Mesendoderm (in vitro differentiated cells): ENCODE measurements around the gene FASTKD1.

Source experiments
- DNase-seq: peaks from one replicate; pipeline ENCODE4 v3.0.0; 2013
- H2AK5ac ChIP-seq: 2 replicates; pipeline ENCODE4 v1.6.1; 2013; ENCODE audit warnings: low read length, inconsistent platforms
- H2BK120ac ChIP-seq: 2 replicates; pipeline ENCODE4 v1.6.1; 2013; ENCODE audit warnings: low read depth, mild to moderate bottlenecking, low read length, moderate library complexity, mixed read lengths
- H2BK15ac ChIP-seq: replicated peaks from 2 replicates; pipeline ENCODE4 v1.6.1; 2013; ENCODE audit warnings: low read depth, mild to moderate bottlenecking, moderate library complexity
- H2BK5ac ChIP-seq: 2 replicates; pipeline ENCODE4 v1.6.1; 2013; ENCODE audit warnings: low read length, inconsistent platforms
- H3K18ac ChIP-seq: 2 replicates; pipeline ENCODE4 v1.6.1; 2013; ENCODE audit warnings: mild to moderate bottlenecking, low read length, mixed read lengths
- H3K23ac ChIP-seq: one replicate; pipeline ENCODE4 v1.6.1; 2013; ENCODE audit warnings: low read length
- H3K27ac ChIP-seq: 2 replicates; pipeline ENCODE4 v1.5.1; 2013; ENCODE audit warnings: low read depth, mild to moderate bottlenecking, inconsistent platforms, low read length, moderate library complexity
- H3K27me3 ChIP-seq: 2 replicates; pipeline ENCODE4 v1.6.1; 2013; ENCODE audit warnings: low read length, control low read depth, mild to moderate bottlenecking, inconsistent platforms; ENCODE audit not compliant: insufficient read depth, poor library complexity
- H3K36me3 ChIP-seq: 2 replicates; pipeline ENCODE4 v1.6.1; 2013; ENCODE audit warnings: low read length, inconsistent platforms; ENCODE audit not compliant: control insufficient read depth, insufficient read depth
- H3K4ac ChIP-seq: one replicate; pipeline ENCODE4 v1.6.1; 2013; ENCODE audit warnings: low read depth, mild to moderate bottlenecking, low read length, moderate library complexity
- H3K4me1 ChIP-seq: 2 replicates; pipeline ENCODE4 v1.6.1; 2013; ENCODE audit warnings: low read depth, low read length, inconsistent platforms; ENCODE audit not compliant: control insufficient read depth
- H3K4me2 ChIP-seq: 2 replicates; pipeline ENCODE4 v1.6.1; 2013; ENCODE audit warnings: low read length
- H3K4me3 ChIP-seq: 2 replicates; pipeline ENCODE4 v1.5.1; 2013; ENCODE audit warnings: mild to moderate bottlenecking, low read length
- H3K56ac ChIP-seq: one replicate; pipeline ENCODE4 v1.6.1; 2013; ENCODE audit warnings: low read length
- H3K79me1 ChIP-seq: 2 replicates; pipeline ENCODE4 v1.6.1; 2013; ENCODE audit warnings: low read length, inconsistent platforms
- H3K79me2 ChIP-seq: 2 replicates; pipeline ENCODE4 v1.6.1; 2013; ENCODE audit warnings: mild to moderate bottlenecking, low read length; ENCODE audit not compliant: control insufficient read depth, insufficient read depth
- H3K9ac ChIP-seq: 2 replicates; pipeline ENCODE4 v1.6.1; 2013; ENCODE audit warnings: low read length, inconsistent platforms
- H4K5ac ChIP-seq: one replicate; pipeline ENCODE4 v1.6.1; 2013; ENCODE audit warnings: low read length
- H4K8ac ChIP-seq: one replicate; pipeline ENCODE4 v1.6.1; 2013; ENCODE audit warnings: low read depth, mild to moderate bottlenecking, control low read depth, low read length, moderate library complexity
- WGBS: extraction: QIAGEN DNeasy Blood & Tissue Kit; methylation state at CpG from one replicate; pipeline ENCODE4 v1.1.7; 2013; ENCODE audit warnings: low lambda C conversion rate, missing lambda C conversion rate; ENCODE audit not compliant: insufficient coverage; ENCODE audit errors: extremely low coverage; 5-methylcytosine and 5-hydroxymethylcytosine counted together

FASTKD1 gene

GRCh38 chr2:169486487-169486886, 87.2 kb downstream of the FASTKD1 start:
- H4K8ac ChIP-seq, result no peak overlapping the region
- H2BK5ac ChIP-seq, result no peak overlapping the region
- H3K56ac ChIP-seq, result no peak overlapping the region
- no peak overlapping the region for H2BK15ac ChIP-seq
- H3K4me2 ChIP-seq, result no peak overlapping the region
- H3K18ac ChIP-seq, result no peak overlapping the region
- no peaks in the 10 kb centered on the region for H3K4me1 ChIP-seq
- H3K27ac ChIP-seq, result no peak overlapping the region
- no peak overlapping the region for H3K23ac ChIP-seq
- H3K27me3 ChIP-seq, result no peaks in the 10 kb centered on the region
- H3K79me2 ChIP-seq, result no peaks in the 10 kb centered on the region
- no peak overlapping the region for H3K4me3 ChIP-seq
- H2BK120ac ChIP-seq, result no peak overlapping the region
- no peaks in the 10 kb centered on the region for H3K79me1 ChIP-seq
- H4K5ac ChIP-seq, result no peak overlapping the region
- H2AK5ac ChIP-seq, result no peak overlapping the region
- no peak overlapping the region for H3K4ac ChIP-seq
- no peaks in the 10 kb centered on the region for H3K36me3 ChIP-seq
- DNase-seq, result no peak
- H3K9ac ChIP-seq, result no peak overlapping the region

DNA sequence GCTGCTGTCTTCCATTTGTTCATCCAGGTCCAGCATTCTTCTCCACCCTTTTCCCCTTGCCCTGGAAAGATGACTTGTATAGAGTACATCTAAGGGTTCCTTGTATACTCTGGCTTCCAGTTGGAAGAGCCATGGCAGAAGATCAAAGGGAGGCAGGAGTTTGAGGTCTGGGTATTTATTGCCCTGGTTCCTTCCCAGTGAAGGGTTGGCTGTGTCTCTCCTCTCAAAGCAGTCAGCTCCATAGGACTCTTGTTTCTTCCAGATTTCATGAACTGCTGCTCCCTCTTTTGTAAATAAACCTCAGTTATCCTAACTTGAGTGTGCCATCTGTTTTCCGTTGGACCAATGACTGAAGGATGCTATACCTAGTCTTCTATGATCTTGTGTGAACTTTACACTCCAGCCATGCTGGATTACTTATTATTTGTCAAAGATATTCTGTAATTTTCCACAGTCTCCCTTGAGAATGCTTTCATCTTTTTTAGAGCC, 88.0 kb downstream of the FASTKD1 start:
- Histone ChIP-seq H3K4ac (no peak overlapping the region), H4K8ac (no peak overlapping the region), H3K4me1 (no peaks in the 10 kb centered on the region), H2AK5ac (no peak overlapping the region), H3K79me2 (no peaks in the 10 kb centered on the region), H3K27ac (no peak overlapping the region), H2BK15ac (no peak overlapping the region), H2BK5ac (no peak overlapping the region), H3K18ac (no peak overlapping the region), H3K9ac (no peak overlapping the region), H4K5ac (no peak overlapping the region), H3K4me2 (no peak overlapping the region), H2BK120ac (no peak overlapping the region), H3K23ac (no peak overlapping the region), H3K79me1 (no peaks in the 10 kb centered on the region), H3K56ac (no peak overlapping the region), H3K4me3 (no peak overlapping the region), H3K36me3 (no peaks in the 10 kb centered on the region), H3K27me3 (no peaks in the 10 kb centered on the region)
- WGBS, result no CpG with 5 or more reads among the region's 1 CpG
- DNase-seq, result no peak

- no CpG with 5 or more reads among the region's 9 CpGs for WGBS
These were observed 93.6 kb downstream of the FASTKD1 start for GRCh38 chr2:169480079-169480465.

More at GRCh38 chr2:169480079-169480465, 93.6 kb downstream of the FASTKD1 start:
- no peak overlapping the region for H4K5ac ChIP-seq
- H3K79me1 ChIP-seq, result no peaks in the 10 kb centered on the region
- H2AK5ac ChIP-seq, result no peak overlapping the region
- H3K79me2 ChIP-seq, result no peaks in the 10 kb centered on the region
- H3K4me3 ChIP-seq, result peak overlapping the region; percentile 25
- H3K18ac ChIP-seq, result no peak overlapping the region
- peaks cover 2% of the 10 kb centered on the region for H3K27me3 ChIP-seq
- H3K23ac ChIP-seq, result no peak overlapping the region
- peak; percentile 11 for DNase-seq
- no peak overlapping the region for H2BK5ac ChIP-seq
- peak overlapping the region; percentile 69 for H3K4me2 ChIP-seq
- no peak overlapping the region for H2BK15ac ChIP-seq
- no peaks in the 10 kb centered on the region for H3K36me3 ChIP-seq
- H3K56ac ChIP-seq, result peak overlapping the region; percentile 83
- no peaks in the 10 kb centered on the region for H3K4me1 ChIP-seq
- peak overlapping the region; percentile 50 for H3K9ac ChIP-seq
- H4K8ac ChIP-seq, result no peak overlapping the region
- no peak overlapping the region for H2BK120ac ChIP-seq
- no peak overlapping the region for H3K27ac ChIP-seq
- H3K4ac ChIP-seq, result no peak overlapping the region
